A549 (cell line): ENCODE results near the gene EIF4E. TPM values are rescaled to one million over a fixed set of nuclear protein-coding genes. Genes with fewer than 3 reads are reported as not detected.
A peak's percentile ranks its signal among the peaks of the same experiment; 100 is the strongest.

Experiments
- ATAC-seq, 2 experiments: fragments of 200-7000 bp in 1 of 2; fragments of >200 bp in 1 of 2; cut with Nextera tagmentation in 1 of 2; cut with Tn5 transposase in 1 of 2; 3 replicates each; pipeline versions ENCODE4 v1.8.0 to v1.9.1; 2018 to 2020; ENCODE audit warnings: mild to moderate bottlenecking in 1 of 2, moderate library complexity in 1 of 2
- CTCF ChIA-PET: fragments of 300-600 bp; sonication (Branson Sonifier 250); formaldehyde crosslinking; extraction: SDS; loops from one replicate; lab custom pipeline; 2021; ENCODE audit warnings: antibody characterized with exemption, inconsistent platforms; lab: Yijun Ruan, JAX
- POLR2A ChIA-PET: fragments of 350-600 bp; formaldehyde crosslinking; extraction: SDS; loops from one replicate; lab custom pipeline; 2021; ENCODE audit warnings: antibody characterized with exemption, inconsistent platforms; lab: Yijun Ruan, JAX
- DNase-seq, 2 experiments: peaks; one replicate each; pipeline versions ENCODE4 v3.0.0 to v3.0.0-alpha.2; 2011 to 2016; ENCODE audit warnings: low read depth in 1 of 2, low spot score in 1 of 2
- FAIRE-seq: peaks from 2 replicates; lab custom pipeline; 2011; peaks lifted over from hg19 to GRCh38; lab: Jason Lieb, UNC
- H3K27ac ChIP-seq, 2 experiments: fragments of >200 bp; sonication (Bioruptor Twin); formaldehyde crosslinking; 3 replicates each; pipeline ENCODE4 v1.5.1; 2016 to 2017
- H3K4me1 ChIP-seq: fragments of >200 bp; sonication (Bioruptor Twin); formaldehyde crosslinking; 3 replicates; pipeline ENCODE4 v1.6.1; 2016
- H3K4me2 ChIP-seq: fragments of >200 bp; sonication (Bioruptor Twin); formaldehyde crosslinking; 3 replicates; pipeline ENCODE4 v1.6.1; 2016
- H3K4me3 ChIP-seq: fragments of >200 bp; sonication (Bioruptor Twin); formaldehyde crosslinking; 3 replicates; pipeline ENCODE4 v1.5.1; 2016
- H3K9me3 ChIP-seq: fragments of >200 bp; sonication (Bioruptor Twin); formaldehyde crosslinking; 3 replicates; pipeline ENCODE4 v1.6.1; 2016
- CEBPB ChIP-seq, 2 experiments: fragments of >200 bp in 1 of 2; sonication (Bioruptor Twin) in 1 of 2; formaldehyde crosslinking in 1 of 2; IDR thresholded peaks; 2 replicates each; pipeline ENCODE4 v1.6.1; 2012 to 2016
- EHF ChIP-seq: fragments of 250-450 bp; sonication (Bioruptor Pico); IDR thresholded peaks from 2 replicates; pipeline ENCODE4 v1.5.0; 2020; ENCODE audit warnings: mild to moderate bottlenecking
- ESRRA ChIP-seq: fragments of 150-350 bp; IDR thresholded peaks from 2 replicates; pipeline ENCODE4 v1.6.1; 2014; ENCODE audit warnings: mild to moderate bottlenecking, low read length, borderline replicate concordance
- KDM1A ChIP-seq: fragments of 200-600 bp; sonication (generic); IDR thresholded peaks from 2 replicates; pipeline ENCODE4 v1.6.1; 2016; ENCODE audit warnings: low read depth, mild to moderate bottlenecking
- PHF8 ChIP-seq: fragments of 200-600 bp; sonication (generic); IDR thresholded peaks from 2 replicates; pipeline ENCODE4 v1.6.1; 2016; ENCODE audit warnings: low read depth, mild to moderate bottlenecking, antibody characterized with exemption, moderate library complexity, borderline replicate concordance
- POLR2A ChIP-seq: IDR thresholded peaks from 2 replicates; pipeline ENCODE4 v1.6.1; 2012; ENCODE audit warnings: mild to moderate bottlenecking, low read length
- RAD21 ChIP-seq, 2 experiments: fragments of >200 bp in 1 of 2; sonication (Bioruptor Twin) in 1 of 2; formaldehyde crosslinking in 1 of 2; IDR thresholded peaks in 1 of 2; conservative IDR thresholded peaks in 1 of 2; 2 replicates in 1 of 2; 3 replicates in 1 of 2; pipeline ENCODE4 v1.6.1; 2012 to 2018; ENCODE audit warnings: inconsistent platforms in 1 of 2
- RCOR1 ChIP-seq: fragments of 150-350 bp; IDR thresholded peaks from 2 replicates; pipeline ENCODE4 v1.6.1; 2014; ENCODE audit warnings: antibody characterized with exemption, low read length, low read depth
- RNF2 ChIP-seq: fragments of 200-600 bp; sonication (generic); IDR thresholded peaks from 2 replicates; pipeline ENCODE4 v1.6.1; 2016; ENCODE audit warnings: low read depth, mild to moderate bottlenecking, antibody characterized with exemption, moderate library complexity, borderline replicate concordance
- SMC3 ChIP-seq: fragments of >200 bp; sonication (Bioruptor Twin); formaldehyde crosslinking; IDR thresholded peaks from 3 replicates; pipeline ENCODE4 v1.6.1; 2018; ENCODE audit warnings: inconsistent platforms
- SREBF2 ChIP-seq: fragments of 450-650 bp; IDR thresholded peaks from 2 replicates; pipeline ENCODE4 v1.6.1; 2014; ENCODE audit warnings: mild to moderate bottlenecking, moderate library complexity
- TFCP2L1 ChIP-seq: fragments of 250-450 bp; sonication (Bioruptor Pico); IDR thresholded peaks from 2 replicates; pipeline ENCODE4 v1.5.0; 2021; ENCODE audit warnings: mild to moderate bottlenecking
- WGBS: methylation state at CpG from one replicate; pipeline ENCODE4 v1.1.6; 2017; ENCODE audit errors: missing lambda C conversion rate; 5-methylcytosine and 5-hydroxymethylcytosine counted together
- polyA plus RNA-seq, 4 experiments: library from polyadenylated mRNA; depleted of rRNA in 3 of 4; stranded (reverse); fragments of >200 nt; fragmentation: RNase III in 1 of 4; extraction: RNeasy Plus Mini Kit Qiagen cat#74134 plus additional on column Dnase treatment in 1 of 4; gene quantifications; 2 replicates in 3 of 4; 3 replicates in 1 of 4; pipeline ENCODE4 v1.2.3, GENCODE V29; 2011 to 2017
- TF ChIP-seq, protein P1 (sequence below): fragments of >200 bp; sonication (Bioruptor Twin); formaldehyde crosslinking; IDR thresholded peaks from 3 replicates; pipeline ENCODE4 v1.6.1; 2016
- TF ChIP-seq, protein P2 (sequence below): IDR thresholded peaks from 2 replicates; pipeline ENCODE4 v1.6.1; 2012
- TF ChIP-seq, protein P3 (sequence below): fragments of >200 bp; sonication (Bioruptor Twin); formaldehyde crosslinking; IDR thresholded peaks from 3 replicates; pipeline ENCODE4 v1.5.1; 2016
- TF ChIP-seq, protein P4 (sequence below): fragments of 150-350 bp; IDR thresholded peaks from 2 replicates; pipeline ENCODE4 v1.6.1; 2014; ENCODE audit warnings: low read depth, mild to moderate bottlenecking, low read length
- TF ChIP-seq, protein P5 (sequence below): fragments of 450-650 bp; IDR thresholded peaks from 2 replicates; pipeline ENCODE4 v1.6.1; 2014; ENCODE audit warnings: antibody characterized with exemption
- TF ChIP-seq, protein P6 (sequence below): IDR thresholded peaks from 2 replicates; pipeline ENCODE4 v1.6.1; 2012; ENCODE audit warnings: low read depth, borderline replicate concordance

The EIF4E gene
- polyA plus RNA-seq, 2 of the 4 experiments (the other 2 are of a cell fraction): 147 to 165 TPM

DNA sequence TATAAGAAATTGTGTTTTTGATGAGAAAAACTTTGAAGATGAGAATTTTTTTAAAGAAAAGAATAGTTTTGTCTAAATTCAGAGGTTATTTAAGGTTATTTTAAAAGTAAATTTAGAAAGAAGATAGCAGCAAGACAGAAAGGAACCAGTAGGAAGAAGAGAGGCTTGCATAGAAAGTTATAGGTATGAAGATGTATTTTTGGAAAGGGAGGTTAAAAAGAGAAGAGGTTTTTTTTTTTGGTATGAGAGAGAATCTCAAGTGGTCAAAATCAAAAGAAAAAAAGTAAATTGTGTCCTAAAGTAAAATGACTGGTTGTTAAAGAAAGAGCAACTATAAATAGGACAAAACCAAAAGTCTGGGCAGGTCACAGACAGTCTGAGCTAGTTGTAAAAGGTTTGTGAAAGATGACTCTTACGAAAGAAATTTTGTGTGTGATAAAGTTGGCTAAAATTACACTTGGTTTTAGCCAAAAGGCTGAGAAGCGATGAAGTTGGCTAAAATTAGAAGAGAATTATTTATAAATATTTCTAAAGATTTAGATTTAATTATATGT, 16.4 kb upstream of the EIF4E start:
- DNase-seq: no peak
- H3K27ac ChIP-seq: no peak overlapping the region
- TF ChIP-seq KDM1A: no peak
- TF ChIP-seq TFCP2L1 (CRISPR knock-in tag): no peak
- TF ChIP-seq, protein P1, sequence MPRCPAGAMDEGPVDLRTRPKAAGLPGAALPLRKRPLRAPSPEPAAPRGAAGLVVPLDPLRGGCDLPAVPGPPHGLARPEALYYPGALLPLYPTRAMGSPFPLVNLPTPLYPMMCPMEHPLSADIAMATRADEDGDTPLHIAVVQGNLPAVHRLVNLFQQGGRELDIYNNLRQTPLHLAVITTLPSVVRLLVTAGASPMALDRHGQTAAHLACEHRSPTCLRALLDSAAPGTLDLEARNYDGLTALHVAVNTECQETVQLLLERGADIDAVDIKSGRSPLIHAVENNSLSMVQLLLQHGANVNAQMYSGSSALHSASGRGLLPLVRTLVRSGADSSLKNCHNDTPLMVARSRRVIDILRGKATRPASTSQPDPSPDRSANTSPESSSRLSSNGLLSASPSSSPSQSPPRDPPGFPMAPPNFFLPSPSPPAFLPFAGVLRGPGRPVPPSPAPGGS: no peak
- no peak for ATAC-seq
- ChIA-PET CTCF (interaction anchor here (1.3 to 1.6 kb wide), 2 partner anchors 111 to 684 kb away, joined by 3 read pairs; partner anchors contain the start of gene RAP1GDS1), POLR2A (no interaction called here)
- FAIRE-seq: no peak
- 90% methylated on average over 2 of the region's 2 CpGs for WGBS
- H3K4me2 ChIP-seq: no peak overlapping the region
- no peak overlapping the region for H3K4me3 ChIP-seq
- no peaks in the 10 kb centered on the region for H3K9me3 ChIP-seq
- no peaks in the 10 kb centered on the region for H3K4me1 ChIP-seq

DNA sequence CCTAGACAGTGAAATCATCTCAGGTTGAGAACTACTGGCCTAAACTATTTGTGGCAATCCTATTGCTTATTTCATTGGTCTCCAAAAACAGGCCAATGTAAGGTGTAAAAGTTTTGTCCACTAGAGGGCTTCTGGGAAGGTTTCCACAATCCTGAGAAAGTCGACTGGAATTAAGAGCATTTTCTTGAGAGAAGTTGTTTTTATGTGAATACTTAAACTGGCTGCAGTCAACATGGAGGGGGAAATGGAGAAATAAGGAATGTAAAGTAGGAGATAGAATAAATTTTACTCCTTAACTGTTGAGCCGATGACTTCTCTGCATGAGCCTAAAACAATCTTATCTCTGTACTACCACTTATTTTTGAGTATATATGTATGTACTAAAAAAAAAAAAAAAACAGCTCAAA, 11.0 kb upstream of the EIF4E start:
- TF ChIP-seq ESRRA (no peak), SMC3 (peak; percentile 53; the same call in 2 of the 3 replicates), CEBPB (IDR thresholded peaks at IDR 0.05) (no peak), RAD21 (conservative IDR thresholded peaks at IDR 0.05 in 1 of 2, IDR thresholded peaks at IDR 0.05 in 1 of 2) (peak; percentile 30 to 52; a peak in 3 of 5 replicates), SREBF2 (no peak), RNF2 (no peak), POLR2A (no peak), EHF (CRISPR knock-in tag) (no peak)
- TF ChIP-seq, protein P2, sequence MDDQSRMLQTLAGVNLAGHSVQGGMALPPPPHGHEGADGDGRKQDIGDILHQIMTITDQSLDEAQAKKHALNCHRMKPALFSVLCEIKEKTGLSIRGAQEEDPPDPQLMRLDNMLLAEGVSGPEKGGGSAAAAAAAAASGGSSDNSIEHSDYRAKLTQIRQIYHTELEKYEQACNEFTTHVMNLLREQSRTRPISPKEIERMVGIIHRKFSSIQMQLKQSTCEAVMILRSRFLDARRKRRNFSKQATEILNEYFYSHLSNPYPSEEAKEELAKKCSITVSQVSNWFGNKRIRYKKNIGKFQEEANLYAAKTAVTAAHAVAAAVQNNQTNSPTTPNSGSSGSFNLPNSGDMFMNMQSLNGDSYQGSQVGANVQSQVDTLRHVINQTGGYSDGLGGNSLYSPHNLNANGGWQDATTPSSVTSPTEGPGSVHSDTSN: no peak
- TF ChIP-seq, protein P3, sequence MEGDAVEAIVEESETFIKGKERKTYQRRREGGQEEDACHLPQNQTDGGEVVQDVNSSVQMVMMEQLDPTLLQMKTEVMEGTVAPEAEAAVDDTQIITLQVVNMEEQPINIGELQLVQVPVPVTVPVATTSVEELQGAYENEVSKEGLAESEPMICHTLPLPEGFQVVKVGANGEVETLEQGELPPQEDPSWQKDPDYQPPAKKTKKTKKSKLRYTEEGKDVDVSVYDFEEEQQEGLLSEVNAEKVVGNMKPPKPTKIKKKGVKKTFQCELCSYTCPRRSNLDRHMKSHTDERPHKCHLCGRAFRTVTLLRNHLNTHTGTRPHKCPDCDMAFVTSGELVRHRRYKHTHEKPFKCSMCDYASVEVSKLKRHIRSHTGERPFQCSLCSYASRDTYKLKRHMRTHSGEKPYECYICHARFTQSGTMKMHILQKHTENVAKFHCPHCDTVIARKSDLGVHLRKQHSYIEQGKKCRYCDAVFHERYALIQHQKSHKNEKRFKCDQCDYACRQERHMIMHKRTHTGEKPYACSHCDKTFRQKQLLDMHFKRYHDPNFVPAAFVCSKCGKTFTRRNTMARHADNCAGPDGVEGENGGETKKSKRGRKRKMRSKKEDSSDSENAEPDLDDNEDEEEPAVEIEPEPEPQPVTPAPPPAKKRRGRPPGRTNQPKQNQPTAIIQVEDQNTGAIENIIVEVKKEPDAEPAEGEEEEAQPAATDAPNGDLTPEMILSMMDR: peak; percentile 62
- Histone ChIP-seq H3K27ac (no peak overlapping the region), H3K4me1 (peaks cover 10% of the 10 kb centered on the region), H3K4me2 (no peak overlapping the region), H3K9me3 (no peaks in the 10 kb centered on the region), H3K4me3 (no peak overlapping the region)
- peak; percentile 44 to 56 for DNase-seq
- WGBS: 5% methylated on average over 2 of the region's 2 CpGs
- CTCF ChIA-PET: interaction anchor here (0.6 to 1.7 kb wide), 9 partner anchors 11 to 455 kb away, joined by 3 to 6 read pairs (median 4); partner anchors contain the start of gene EIF4E
- peak; percentile 78 to 87; a peak in 5 of 6 replicates for ATAC-seq
- POLR2A ChIA-PET: no interaction called here
- no peak for FAIRE-seq

DNA sequence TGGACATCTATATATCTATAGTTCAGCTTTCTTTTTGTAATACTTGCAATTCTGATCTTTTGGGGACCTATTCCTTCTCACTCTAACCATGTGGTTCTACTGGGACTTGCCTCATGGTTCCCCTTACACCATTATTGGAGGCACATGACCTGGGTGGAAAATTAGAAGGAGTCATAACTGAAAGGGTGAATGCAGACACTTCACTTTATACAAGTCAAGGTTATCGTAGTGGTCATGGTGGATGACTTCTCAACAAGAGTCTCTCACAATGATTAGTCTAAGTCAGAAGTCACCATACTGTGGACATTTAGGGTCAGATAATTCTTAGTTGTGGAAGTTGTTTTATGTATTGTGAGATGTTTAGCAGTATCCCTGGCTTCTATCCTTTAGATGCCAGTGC, 10.5 kb upstream of the EIF4E start:
- no peak overlapping the region for H3K4me3 ChIP-seq
- H3K9me3 ChIP-seq: no peaks in the 10 kb centered on the region
- H3K27ac ChIP-seq: no peak overlapping the region
- DNase-seq: no peak
- TF ChIP-seq PHF8 (no peak), SREBF2 (no peak), RCOR1 (no peak)
- TF ChIP-seq, protein P4, sequence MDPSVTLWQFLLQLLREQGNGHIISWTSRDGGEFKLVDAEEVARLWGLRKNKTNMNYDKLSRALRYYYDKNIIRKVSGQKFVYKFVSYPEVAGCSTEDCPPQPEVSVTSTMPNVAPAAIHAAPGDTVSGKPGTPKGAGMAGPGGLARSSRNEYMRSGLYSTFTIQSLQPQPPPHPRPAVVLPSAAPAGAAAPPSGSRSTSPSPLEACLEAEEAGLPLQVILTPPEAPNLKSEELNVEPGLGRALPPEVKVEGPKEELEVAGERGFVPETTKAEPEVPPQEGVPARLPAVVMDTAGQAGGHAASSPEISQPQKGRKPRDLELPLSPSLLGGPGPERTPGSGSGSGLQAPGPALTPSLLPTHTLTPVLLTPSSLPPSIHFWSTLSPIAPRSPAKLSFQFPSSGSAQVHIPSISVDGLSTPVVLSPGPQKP: no peak
- TF ChIP-seq, protein P5, sequence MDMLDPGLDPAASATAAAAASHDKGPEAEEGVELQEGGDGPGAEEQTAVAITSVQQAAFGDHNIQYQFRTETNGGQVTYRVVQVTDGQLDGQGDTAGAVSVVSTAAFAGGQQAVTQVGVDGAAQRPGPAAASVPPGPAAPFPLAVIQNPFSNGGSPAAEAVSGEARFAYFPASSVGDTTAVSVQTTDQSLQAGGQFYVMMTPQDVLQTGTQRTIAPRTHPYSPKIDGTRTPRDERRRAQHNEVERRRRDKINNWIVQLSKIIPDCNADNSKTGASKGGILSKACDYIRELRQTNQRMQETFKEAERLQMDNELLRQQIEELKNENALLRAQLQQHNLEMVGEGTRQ: no peak
- TF ChIP-seq, protein P6, sequence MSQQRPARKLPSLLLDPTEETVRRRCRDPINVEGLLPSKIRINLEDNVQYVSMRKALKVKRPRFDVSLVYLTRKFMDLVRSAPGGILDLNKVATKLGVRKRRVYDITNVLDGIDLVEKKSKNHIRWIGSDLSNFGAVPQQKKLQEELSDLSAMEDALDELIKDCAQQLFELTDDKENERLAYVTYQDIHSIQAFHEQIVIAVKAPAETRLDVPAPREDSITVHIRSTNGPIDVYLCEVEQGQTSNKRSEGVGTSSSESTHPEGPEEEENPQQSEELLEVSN: no peak
- POLR2A ChIA-PET: no interaction called here
- FAIRE-seq: no peak
- CTCF ChIA-PET: interaction anchor here (1.0 to 1.7 kb wide), 4 partner anchors 10 to 472 kb away, joined by 3 to 5 read pairs (median 4); partner anchors contain the start of gene EIF4E
- no peak overlapping the region for H3K4me2 ChIP-seq
- 63% methylated on average over 1 of the region's 1 CpG for WGBS
- no peak for ATAC-seq
- peaks cover 10% of the 10 kb centered on the region for H3K4me1 ChIP-seq
